Panc1 (cell line): ENCODE measurements around the gene ANAPC5.

Experiments used
- POLR2AphosphoS5 ChIP-seq: IDR thresholded peaks from 2 replicates; pipeline ENCODE4 v1.6.1; 2012; ENCODE audit warnings: mild to moderate bottlenecking, low read depth, low read length, moderate library complexity
- SIN3A ChIP-seq: IDR thresholded peaks from 2 replicates; pipeline ENCODE4 v1.6.1; 2012; ENCODE audit warnings: low read depth, mild to moderate bottlenecking, low read length, moderate library complexity, borderline replicate concordance; ENCODE audit not compliant: insufficient read depth
- TF ChIP-seq, protein P1 (sequence below): fragments of 450-650 bp; IDR thresholded peaks from 2 replicates; pipeline ENCODE4 v1.5.1; 2017; ENCODE audit warnings: mild to moderate bottlenecking

DNA sequence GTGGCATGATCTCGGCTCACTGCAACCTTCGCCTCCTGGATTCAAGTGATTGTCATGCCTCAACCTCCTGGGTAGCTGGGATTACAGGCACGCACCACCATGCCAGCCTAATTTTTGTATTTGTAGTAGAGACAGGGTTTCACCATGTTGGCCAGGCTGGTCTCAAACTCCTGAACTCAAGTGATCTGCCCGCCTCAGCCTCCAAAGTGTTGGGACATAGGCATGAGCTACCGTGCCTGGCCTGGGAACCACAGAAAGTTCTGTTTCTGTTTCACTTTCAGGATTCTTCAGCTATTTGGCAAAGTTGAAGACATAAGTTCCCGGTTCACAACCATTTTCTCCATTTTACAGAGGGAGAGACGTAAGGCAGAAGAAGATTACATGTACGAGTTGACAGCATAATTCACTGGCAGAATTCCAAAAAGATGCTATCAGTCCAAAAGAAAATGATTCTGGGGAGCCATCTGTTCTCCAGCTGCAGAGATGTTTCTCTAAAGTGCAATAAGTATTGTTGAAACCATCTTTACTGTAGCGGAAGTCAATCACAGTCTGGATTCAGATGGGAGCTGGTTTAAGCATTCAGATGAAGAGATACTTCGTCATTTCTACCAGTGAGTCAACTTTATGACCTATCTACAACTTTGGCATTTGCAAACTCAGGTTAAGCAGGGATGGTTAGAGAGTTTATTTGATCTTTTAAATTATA lies 39.6 kb upstream of the ANAPC5 start:
- TF ChIP-seq, protein P1, sequence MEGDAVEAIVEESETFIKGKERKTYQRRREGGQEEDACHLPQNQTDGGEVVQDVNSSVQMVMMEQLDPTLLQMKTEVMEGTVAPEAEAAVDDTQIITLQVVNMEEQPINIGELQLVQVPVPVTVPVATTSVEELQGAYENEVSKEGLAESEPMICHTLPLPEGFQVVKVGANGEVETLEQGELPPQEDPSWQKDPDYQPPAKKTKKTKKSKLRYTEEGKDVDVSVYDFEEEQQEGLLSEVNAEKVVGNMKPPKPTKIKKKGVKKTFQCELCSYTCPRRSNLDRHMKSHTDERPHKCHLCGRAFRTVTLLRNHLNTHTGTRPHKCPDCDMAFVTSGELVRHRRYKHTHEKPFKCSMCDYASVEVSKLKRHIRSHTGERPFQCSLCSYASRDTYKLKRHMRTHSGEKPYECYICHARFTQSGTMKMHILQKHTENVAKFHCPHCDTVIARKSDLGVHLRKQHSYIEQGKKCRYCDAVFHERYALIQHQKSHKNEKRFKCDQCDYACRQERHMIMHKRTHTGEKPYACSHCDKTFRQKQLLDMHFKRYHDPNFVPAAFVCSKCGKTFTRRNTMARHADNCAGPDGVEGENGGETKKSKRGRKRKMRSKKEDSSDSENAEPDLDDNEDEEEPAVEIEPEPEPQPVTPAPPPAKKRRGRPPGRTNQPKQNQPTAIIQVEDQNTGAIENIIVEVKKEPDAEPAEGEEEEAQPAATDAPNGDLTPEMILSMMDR: no peak
- TF ChIP-seq POLR2AphosphoS5 (no peak), SIN3A (no peak)
